ENCODE measurements around the gene CLBA1.

CLBA1 gene

DNA sequence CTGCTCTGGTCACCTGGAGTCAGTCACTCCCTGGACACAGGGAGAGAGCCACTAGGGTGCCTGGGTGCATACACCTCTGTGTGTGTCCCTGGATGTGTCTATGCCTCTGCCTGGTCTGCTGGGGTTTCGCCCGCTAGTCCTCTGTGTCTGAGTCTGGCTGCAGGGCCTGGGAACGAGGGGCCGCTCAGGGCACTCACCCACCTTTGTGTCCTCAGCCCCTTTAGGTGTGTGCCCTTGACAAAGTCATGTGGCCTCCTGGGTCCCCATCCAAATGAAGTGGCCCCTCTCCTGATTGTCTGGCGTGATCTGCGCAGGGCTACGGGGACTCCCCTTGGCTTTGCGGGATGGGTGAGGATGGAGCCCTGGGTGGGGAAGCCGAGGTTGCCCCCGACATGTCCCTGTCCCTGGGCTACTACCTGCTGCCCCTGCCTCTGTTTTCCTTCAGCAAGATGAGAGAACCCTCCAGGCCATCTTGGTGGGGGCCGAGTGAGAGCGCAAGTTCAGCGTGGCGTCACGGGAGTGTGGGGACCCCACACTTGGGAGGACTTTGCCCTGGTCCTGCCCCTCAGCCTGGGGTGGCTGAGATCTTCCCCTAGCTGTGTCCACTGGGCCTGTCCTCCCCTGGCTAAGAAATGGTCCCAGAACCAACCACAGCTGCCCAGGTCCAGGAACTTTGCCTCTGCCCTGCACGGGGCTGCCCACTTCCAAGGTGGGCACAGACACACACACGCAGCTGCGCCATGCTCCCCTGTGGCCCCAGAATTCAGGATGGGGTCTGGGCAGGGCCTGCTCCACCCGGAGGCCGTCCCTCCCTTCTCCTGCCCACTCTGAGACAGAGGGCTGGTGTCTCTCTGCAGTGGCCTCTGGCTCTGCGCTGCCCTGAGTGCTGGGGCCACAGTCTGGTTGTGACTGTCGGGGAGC lies 4.7 kb upstream of the CLBA1 start:
- DNase-seq, result no peak

DNA sequence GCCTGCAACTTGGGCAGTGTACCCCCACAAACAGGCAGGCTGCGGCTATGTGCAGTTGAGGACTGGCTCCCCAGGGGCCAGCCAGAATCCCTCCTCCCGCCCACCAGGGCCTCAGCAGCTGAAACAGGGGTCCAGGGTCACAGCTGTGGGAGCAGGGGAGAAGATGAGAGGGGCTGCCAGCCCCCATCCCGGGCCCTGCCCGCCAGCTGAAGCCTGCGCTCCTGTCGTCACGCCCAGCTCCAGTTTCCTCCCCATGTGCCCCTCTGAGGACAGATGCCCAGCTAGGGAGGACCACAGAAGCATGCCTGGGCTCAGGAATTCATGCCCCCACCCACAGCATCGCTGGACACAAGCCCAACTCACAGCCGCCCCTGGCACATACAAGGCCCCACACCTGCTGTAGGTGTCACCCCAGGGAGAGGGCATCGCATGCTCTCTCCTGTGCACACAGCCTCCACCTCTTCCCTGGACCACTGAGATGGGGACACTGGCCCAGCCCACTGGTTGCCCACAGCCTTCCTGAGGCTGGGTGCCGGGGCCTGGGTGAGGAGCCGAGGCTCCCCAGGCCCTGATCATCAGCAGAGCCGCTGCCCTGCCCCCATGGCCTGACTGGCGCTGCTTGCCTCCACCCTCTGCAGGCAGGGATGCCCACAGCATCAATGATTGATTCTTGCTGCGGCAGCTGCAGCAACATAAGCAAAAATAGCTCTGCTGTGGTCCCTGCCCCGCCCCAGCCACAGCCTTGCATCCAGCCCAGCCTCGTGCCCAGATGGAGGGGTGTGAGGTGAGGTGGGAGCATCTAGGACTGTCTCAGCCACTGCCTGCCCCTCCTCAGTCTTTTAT lies 3.7 kb upstream of the CLBA1 start:
- DNase-seq, result peak; percentile 48

DNA sequence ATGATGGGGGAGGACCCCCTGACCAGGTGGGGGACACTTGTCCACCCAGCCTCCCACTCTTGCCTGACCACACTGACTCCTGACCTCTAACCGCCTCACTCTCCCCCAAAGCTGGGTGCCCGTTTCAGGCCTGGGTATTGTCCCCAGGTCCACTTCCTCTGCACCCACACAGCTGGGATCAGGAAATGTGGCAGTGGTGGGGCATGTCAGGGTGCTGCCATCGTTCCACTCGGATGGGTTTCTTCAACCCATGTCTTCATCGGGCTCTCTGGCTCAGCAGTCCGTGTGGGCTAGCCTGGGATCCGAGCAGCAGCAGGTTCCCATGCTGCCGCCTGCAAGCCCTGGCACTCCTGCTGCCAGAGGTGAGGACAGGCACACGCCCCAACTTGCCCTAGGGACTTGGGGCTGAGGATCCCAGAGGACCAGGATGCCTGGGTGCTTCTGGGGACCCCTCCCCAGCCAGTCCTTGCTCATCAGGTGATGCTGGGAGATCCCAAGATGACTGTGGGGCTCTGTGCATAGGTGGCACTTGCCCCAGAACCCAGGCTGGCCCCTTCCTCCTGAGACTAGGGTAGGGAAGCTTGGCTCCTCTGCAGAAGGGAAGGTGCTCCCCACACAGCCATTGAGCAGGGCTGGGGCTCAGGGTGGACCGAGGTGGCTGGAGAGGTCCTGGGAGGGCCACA lies 2.9 kb upstream of the CLBA1 start:
- DNase-seq, result peak; percentile 44

DNA sequence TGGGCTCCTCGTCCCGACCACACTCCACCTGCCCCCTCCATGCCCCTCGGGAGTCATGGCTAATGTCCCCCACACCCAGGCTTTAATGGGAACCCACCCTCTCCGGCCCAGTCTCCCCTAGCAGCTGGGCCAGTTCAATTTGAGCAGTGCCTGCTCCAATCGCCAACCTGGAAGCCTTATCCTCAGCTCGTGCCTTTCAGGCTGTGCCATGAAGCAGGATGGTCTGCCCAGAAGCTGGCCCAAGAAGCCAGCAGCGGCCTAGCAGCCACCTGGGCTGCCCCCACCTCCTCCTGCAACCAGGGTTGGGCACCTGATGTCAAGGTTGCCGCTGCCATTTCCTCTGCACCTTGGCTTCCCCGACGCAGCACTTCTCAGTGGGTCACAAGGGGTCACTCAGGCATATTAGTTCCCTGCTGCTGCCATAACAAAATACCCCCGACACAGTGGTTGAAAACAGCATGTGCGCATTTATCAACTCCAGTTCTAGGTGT lies 2.3 kb upstream of the CLBA1 start:
- DNase-seq, result no peak

DNA sequence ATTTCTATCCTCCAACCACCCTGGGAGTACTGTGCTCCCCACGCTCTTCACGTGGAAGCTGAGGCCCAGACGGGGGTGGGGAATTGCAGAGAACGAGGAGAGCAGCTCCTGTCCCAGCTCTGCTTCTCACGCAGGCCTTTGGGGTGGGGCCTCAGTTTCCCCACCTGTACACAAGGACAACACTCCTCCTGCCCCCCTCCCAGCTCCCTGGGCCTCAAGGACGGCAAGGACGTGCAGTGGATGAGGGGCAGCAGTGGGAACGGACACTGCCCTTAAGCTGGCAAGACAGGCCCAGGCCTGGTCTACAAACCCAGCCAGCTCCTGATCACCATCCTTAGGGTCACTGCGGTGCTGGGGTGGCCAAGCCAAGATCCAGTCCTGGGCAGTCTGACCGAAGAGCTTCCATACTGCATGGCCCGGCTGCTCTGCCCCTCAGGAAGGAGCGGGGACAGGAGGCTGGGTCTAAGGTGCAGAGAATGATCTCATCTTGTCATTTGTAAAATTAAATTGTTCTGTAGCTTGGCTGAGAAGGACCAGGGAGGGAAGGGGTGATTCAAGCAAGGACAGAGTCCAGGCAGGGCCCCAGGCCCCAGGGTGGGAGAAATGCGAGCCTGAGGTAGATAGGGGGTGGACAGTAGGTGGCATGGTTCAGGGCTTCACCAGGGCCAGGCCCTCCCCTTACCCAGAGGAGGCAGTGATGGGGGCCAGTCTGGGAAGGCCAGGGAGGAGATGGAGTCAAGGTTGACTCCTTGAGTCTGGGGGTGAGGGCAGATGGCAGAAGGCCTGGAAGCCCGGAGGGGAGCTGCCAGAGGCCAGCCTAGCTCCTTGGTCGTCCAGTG lies 1.3 kb upstream of the CLBA1 start:
- DNase-seq, result no peak

DNA sequence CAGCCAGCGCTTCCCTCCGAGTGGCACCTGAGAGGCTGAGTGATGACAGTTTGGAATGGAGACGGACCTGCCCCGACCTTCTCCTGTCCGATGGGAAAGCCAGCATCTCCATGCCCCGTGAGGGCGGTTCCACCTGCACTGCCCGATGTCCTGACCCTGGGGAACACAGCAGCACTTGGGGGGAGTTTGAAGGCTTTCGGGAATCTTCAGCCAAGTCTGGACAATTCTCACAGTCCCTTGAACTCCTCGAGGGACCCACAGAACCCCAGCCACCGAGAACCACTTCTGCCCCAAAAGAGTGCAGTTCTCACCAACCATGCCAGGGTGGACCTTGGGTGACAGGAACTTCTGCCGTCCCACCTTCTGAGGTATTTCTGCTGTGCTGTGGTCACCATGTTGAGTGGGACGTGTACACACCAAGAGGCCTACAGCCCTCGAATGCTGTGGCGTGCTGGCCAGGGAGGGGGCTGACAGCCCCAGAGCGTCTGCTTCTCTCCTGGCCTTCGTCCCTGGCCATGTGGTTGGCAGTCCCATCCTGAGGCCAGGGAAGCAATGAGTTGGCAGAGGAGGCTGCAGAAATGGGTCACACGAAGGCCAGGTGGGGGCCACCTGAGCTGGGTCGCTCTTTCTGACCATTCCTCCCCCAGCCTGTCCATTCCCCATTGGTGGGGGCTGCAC lies 1.0 kb downstream of the CLBA1 start:
- no peak for DNase-seq

DNA sequence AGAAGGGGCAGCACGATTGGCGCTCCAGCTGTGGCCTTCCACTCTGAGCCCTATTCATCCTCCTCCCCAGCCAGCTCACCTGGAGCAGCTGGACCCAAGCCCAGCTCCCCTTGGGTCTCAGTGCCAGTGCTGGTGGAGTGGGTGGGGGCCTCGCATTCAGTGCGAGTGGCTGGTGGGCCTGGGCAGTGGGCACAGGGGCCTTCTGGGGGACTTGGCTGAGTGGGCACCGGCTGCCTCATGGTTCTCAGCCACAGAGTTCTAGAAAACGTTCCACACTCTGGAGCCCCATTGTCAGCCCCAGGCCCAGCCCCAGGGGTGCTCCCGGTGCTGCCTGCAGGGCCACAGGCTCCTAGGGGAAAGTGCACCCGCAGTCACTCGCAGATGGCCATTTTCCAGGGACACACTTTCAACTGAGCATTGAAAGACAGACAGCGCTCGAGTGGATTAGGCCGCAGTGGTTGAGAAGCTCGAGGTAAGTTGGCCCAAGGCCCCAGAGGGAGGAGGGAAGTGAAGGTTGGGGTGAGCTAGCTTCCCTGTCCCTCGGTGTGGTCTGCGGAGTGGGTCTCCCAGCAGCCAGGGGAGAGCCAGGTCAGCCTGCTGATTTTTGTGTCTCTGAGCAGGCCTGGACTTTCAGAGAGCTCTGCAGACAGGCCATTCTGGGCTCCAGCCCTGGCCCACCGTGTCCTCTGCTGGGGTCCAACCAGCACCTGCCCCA lies 3.8 kb downstream of the CLBA1 start:
- DNase-seq, result no peak

DNA sequence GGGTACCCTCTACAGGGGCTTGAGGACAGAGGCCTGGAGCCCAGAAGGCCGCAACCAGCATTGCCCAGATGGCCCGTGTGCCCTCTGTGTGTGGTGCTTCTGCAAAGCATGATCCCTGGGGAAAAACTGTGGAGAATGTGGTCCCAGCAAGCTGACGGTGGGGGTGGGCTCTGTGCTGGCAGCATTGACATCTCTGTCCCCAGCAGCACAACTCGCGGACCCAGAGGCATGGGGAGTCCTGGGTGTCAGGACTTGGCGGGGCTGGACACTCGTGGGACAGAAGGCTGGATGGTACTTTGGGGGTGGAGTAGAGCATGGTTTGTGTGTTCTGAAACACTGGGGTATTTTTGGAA lies 4.3 kb downstream of the CLBA1 start:
- no peak for DNase-seq

DNA sequence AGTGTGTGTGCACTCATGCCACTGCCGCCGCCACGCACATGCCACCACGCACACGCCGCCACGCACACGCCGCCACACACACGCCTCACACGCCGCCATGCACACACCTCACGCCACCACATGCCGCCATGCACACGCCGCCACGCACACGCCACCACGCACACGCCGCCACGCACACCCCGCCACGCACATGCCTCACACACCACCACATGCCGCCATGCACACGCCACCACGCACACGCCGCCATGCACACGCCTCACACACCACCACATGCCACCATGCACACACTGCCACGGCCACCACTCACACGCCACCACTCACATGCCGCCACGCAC lies 6.3 kb downstream of the CLBA1 start:
- DNase-seq, result no peak

- DNase-seq, result no peak
Observed at GRCh38 chr14:104992501-104992900, 6.9 kb downstream of the CLBA1 start.

DNA sequence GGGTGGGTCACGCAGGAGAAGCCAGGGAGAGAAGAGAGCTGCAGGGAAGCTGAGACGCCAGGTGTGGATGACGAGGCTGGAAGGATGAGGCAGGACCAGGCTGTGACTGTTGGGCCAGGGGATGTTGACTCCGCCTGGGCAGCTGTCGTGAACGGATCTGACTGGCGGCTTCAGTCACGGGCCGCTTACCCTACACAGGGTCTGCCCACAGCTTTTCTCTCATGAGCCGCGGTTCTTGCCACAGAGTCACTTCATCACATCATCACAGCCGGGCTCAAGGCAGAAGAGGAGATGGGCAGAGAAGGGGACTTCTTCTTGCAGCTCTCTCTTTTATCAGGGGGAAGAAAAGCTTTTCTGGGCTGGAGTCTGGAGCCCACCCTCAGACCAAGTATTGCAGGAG lies 7.7 kb downstream of the CLBA1 start:
- DNase-seq, result no peak

- DNase-seq, result no peak
Observed at GRCh38 chr14:104993808-104994591, 8.4 kb downstream of the CLBA1 start.

DNA sequence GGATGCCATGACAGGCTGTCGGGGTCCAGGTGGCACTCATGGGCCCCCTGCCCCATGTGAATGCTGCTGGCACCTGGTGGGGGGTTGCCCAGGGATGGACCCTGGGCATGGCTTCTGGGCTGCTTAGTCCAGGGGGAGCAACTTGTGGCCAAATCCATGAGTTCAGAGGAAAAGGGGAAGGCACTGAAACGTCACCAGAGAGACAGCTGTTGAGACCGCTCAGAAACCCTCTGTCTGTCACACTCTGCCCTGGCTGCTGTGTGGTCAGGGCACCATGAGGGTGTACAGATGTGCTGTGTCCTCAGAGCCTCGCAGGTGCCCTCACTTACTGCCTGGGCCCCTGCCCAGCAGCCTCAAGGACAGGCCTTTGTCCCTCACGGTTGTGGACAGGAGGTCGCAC lies 9.4 kb downstream of the CLBA1 start:
- DNase-seq, result no peak

DNA sequence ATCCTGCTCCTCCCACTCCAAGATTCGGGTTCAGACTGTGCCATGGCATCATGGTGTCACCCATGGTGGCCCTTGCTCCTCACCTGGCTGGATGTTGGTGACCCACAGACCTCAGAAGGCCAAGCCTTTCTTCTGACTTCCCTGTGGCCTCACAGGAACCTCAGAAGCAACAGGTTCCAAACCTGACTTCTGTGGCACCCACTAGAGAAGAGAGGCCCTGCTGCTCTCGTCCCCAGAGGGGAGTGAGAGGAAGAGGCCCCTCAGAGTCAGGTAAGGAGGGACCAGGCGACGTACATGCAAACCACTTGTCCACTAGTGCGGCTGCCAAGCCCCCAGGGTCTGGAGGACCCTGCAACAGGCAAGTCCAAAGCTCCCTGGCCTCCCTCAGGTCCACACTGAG lies 10.4 kb downstream of the CLBA1 start:
- DNase-seq, result no peak

DNA sequence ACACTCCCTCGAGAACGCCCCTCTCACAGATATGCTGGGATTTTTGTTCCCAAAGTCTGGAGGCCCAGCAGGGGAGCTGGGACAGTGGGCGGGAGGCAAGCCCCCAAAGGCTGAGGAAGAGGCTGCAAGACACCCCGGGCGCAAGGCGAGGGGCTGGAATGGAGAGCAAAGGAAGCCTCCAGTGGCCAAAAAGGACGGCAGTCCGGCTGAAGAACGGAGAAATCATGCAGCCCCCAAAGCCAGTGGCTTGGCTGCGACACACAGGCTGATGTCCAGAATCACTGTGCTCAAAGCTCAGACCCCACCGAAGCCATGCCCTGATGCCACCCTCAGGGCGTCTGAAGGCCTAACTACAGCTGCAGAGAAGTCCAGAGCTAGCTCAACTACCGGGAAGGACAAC lies 10.9 kb downstream of the CLBA1 start:
- DNase-seq, result no peak

DNA sequence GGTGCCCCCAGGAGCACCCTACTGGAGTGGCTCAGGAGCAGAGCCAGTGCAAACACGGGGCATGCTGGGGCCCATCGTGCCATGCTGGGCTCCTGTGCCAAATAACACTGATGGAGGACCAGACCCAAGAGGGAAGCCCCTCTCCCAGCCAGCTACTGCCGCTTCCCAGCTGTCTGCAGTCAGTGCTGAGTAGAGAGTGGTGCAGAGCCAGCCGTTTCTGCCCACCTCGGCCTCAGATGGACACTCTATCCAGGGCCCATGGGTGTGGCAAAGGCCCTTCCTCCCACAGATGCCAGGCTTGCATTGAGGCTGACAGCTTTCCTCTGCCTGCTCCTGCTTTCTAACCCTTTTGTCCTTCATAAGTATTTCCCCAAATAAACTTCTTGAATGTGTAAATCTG lies 13.2 kb downstream of the CLBA1 start:
- DNase-seq, result no peak

DNA sequence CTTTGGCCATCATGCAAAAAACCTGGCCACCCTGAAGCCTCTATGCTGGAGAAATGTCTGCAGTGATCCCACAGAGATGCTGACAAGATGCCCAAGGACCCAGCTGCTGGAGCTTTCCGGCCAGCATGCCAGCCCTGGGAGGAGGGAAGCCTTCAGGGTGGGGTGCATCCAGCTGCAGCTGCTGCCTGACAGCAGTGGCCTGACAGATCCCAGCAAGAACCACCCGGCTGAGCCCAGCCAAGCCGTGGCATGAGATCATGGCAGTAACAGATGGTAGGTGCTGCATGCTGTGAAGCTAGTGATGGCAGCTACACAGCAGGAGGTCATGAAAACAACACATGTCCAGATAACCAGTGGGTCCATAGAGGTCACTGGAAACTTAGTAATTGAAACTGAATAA lies 13.8 kb downstream of the CLBA1 start:
- DNase-seq, result no peak

DNA sequence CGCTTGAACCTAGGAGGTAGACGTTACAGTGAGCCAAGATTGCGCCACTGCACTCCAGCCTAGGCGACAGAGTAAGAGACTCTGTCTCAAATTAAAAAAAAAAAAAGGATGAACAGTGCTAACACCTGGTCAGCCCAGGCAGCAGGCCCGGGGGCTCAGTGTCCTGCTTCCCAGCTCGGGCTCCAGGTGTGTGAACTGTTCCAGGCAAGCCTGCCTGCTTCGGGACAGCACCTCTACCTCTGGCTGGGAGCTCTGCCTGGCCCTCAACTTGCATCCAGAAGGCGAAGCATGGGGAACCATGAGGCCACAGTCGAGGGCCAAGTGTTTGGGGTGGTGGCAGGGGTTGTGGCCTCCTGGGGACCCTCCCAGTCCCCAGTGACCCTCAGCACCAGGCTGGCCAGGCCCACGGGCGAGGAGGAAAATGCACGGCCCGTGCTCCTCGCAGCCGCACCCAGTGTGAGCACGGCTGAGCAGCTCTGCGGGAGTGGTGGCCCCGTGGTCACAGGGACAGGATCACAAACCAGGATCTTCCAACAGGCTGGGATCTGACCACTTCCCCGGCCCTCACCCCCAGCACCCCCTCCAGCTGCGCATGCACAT lies 19.8 kb downstream of the CLBA1 start:
- no peak for DNase-seq

- no peak for DNase-seq
Observed at GRCh38 chr14:105005929-105006830, 20.6 kb downstream of the CLBA1 start.
